Psoas muscle (tissue), 8 donors: ENCODE measurements around the gene PDCD2. TPM values are rescaled to one million over a fixed set of nuclear protein-coding genes. Genes with fewer than 3 reads are reported as not detected.
A peak's percentile ranks its signal among the peaks of the same experiment; 100 is the strongest.

Source experiments
- ATAC-seq, 4 donors: fragments of 200-7000 bp; cut with Tn5 transposase; one replicate each; pipeline ENCODE4 v1.9.1; 2020; ENCODE audit warnings: moderate library complexity in 3 of 4, mild to moderate bottlenecking in 2 of 4
- DNase-seq, 2 donors: peaks; one replicate each; pipeline ENCODE4 v3.0.0-alpha.2; 2020
- H3K27ac ChIP-seq: fragments of 200-600 bp; one replicate; pipeline ENCODE4 v1.8.0; 2022
- H3K27me3 ChIP-seq, 3 donors: fragments of 200-600 bp in 1 of 3; one replicate each; pipeline versions ENCODE4 v1.6.1 to v1.8.0; 2013 to 2022; ENCODE audit warnings: low read length in 2 of 3, mild to moderate bottlenecking in 2 of 3, moderate library complexity in 1 of 3; ENCODE audit not compliant: insufficient read depth in 3 of 3
- H3K36me3 ChIP-seq, 2 donors: fragments of 200-600 bp in 1 of 2; one replicate each; pipeline versions ENCODE4 v1.6.1 to v1.8.0; 2013 to 2022; ENCODE audit warnings: low read depth in 1 of 2, mild to moderate bottlenecking in 1 of 2, moderate library complexity in 1 of 2; ENCODE audit not compliant: insufficient read depth in 1 of 2
- H3K4me1 ChIP-seq: fragments of 200-600 bp; one replicate; pipeline ENCODE4 v1.8.0; 2022
- H3K4me3 ChIP-seq: fragments of 200-600 bp; one replicate; pipeline ENCODE4 v1.8.0; 2022; ENCODE audit warnings: mild to moderate bottlenecking
- H3K9me3 ChIP-seq: fragments of 200-600 bp; one replicate; pipeline ENCODE4 v1.8.0; 2022
- CTCF ChIP-seq: fragments of 200-600 bp; IDR thresholded peaks from one replicate; pipeline ENCODE4 v1.8.0; 2022; ENCODE audit warnings: antibody characterized with exemption
- WGBS, 3 donors: extraction: QIAGEN DNeasy Blood & Tissue Kit; methylation state at CpG; one replicate each; pipeline versions ENCODE4 v1.1.6 to v1.1.7; 2013; 5-methylcytosine and 5-hydroxymethylcytosine counted together
- intact Hi-C, 2 donors: fragments of 100-400 bp; cut with DNase I; formaldehyde crosslinking; loops; one replicate each; pipeline versions ENCODE4 v1.11.0 to v1.14.2; 2022
- polyA plus RNA-seq, 3 donors: library from polyadenylated mRNA; stranded (reverse); fragments of 200-250 nt; gene quantifications; one replicate each; pipeline ENCODE4 v1.2.3, GENCODE V29; 2013
- total RNA-seq, 4 donors: library from RNA; stranded (reverse); fragmentation: NEBNext Ultra II Directional in 2 of 4; extraction: Animal tissue kit (Norgen Biotek cat#: 25700) in 2 of 4; gene quantifications; one replicate each; pipeline versions ENCODE4 v1.2.1 to v1.2.4, GENCODE V29; 2021 to 2023
- donor health status: healthy with polysubstance abuse.
- donor health status: DM: no; HTN: no; CAD: no; lungs with moderate emphysema.
- donor health status: Bipolar disorder and iron deficiency.
- donor health status: healthy.
- donor health status: DM: yes; HTN: yes; CAD: no.
- donor health status: DM: no; HTN: no; CAD: no.
- donor health status: DM: no; HTN: no; CAD: no.
- donor health status: DM: yes; HTN: yes; CAD: no.

PDCD2 gene
- total and polyA plus RNA-seq, 7 donors = 36.5 to 112 (median 51.6) TPM

GRCh38 chr6:170578909-170579308, 5.5 kb downstream of the PDCD2 start:
- no peaks in the 10 kb centered on the region for H3K9me3 ChIP-seq
- no peak overlapping the region for H3K4me3 ChIP-seq
- peak in 2 of 4 donors; percentile 47 to 65 for ATAC-seq
- H3K27me3 ChIP-seq = no peaks in the 10 kb centered on the region
- intact Hi-C loops = no loop called here
- DNase-seq = no peak
- H3K36me3 ChIP-seq = peaks cover 19 to 94% of the 10 kb centered on the region in 2 donors
- no peak overlapping the region for H3K27ac ChIP-seq
- no peaks in the 10 kb centered on the region for H3K4me1 ChIP-seq
- TF ChIP-seq CTCF = no peak

GRCh38 chr6:170575250-170575649, 9.2 kb downstream of the PDCD2 start:
- DNase-seq (no peak), ATAC-seq (no peak)
- Histone ChIP-seq H3K27ac (no peak overlapping the region), H3K4me1 (no peaks in the 10 kb centered on the region), H3K4me3 (no peak overlapping the region), H3K9me3 (no peaks in the 10 kb centered on the region), H3K36me3 (peaks cover 24 to 98% of the 10 kb centered on the region in 2 donors), H3K27me3 (no peaks in the 10 kb centered on the region)
- intact Hi-C loops = no loop called here
- 82 to 95% (median 92%) methylated on average over 1 of the region's 1 CpG for WGBS, 3 donors
- peak; percentile 4 for TF ChIP-seq CTCF

GRCh38 chr6:170572704-170573466, 11.6 kb downstream of the PDCD2 start:
- TF ChIP-seq CTCF = no peak

GRCh38 chr6:170564936-170565530, 19.4 kb downstream of the PDCD2 start:
- ATAC-seq = no peak
- 97 to 98% (median 97%) methylated on average over 7 to 8 of the region's 8 CpGs for WGBS, 3 donors
- no peaks in the 10 kb centered on the region for H3K27me3 ChIP-seq
- H3K4me3 ChIP-seq = no peak overlapping the region
- TF ChIP-seq CTCF = no peak
- H3K4me1 ChIP-seq = no peaks in the 10 kb centered on the region
- no peak for DNase-seq
- H3K27ac ChIP-seq = no peak overlapping the region
- intact Hi-C loops = no loop called here
- H3K36me3 ChIP-seq = peaks cover 9 to 99% of the 10 kb centered on the region in 2 donors
- H3K9me3 ChIP-seq = no peaks in the 10 kb centered on the region

More at GRCh38 chr6:170572704-170573466, 11.6 kb downstream of the PDCD2 start:
- H3K36me3 ChIP-seq = peaks cover 19 to 97% of the 10 kb centered on the region in 2 donors
- DNase-seq = no peak
- ATAC-seq = no peak
- no peak overlapping the region for H3K27ac ChIP-seq
- 60 to 86% (median 83%) methylated on average over 2 of the region's 2 CpGs for WGBS, 3 donors
- no peaks in the 10 kb centered on the region for H3K4me1 ChIP-seq
- intact Hi-C loops = no loop called here
- H3K4me3 ChIP-seq = no peak overlapping the region
- no peaks in the 10 kb centered on the region for H3K27me3 ChIP-seq
- no peaks in the 10 kb centered on the region for H3K9me3 ChIP-seq
